OCI-LY7 (cell line): ENCODE data around the gene SNX25.

Experiments
- EZH2phosphoT487 ChIP-seq: fragments of 200-600 bp; sonication (generic); IDR thresholded peaks from 2 replicates; pipeline ENCODE4 v1.6.1; 2018; ENCODE audit warnings: low read depth, borderline replicate concordance, mild to moderate bottlenecking, mixed run types, antibody characterized with exemption, low read length, moderate library complexity, mixed read lengths
- TF ChIP-seq, protein P1 (sequence below): fragments of 200-600 bp; sonication (generic); conservative IDR thresholded peaks from 2 replicates; pipeline ENCODE4 v1.5.1; 2014; ENCODE audit warnings: mild to moderate bottlenecking, antibody characterized with exemption, low read length, moderate library complexity, mixed read lengths

DNA sequence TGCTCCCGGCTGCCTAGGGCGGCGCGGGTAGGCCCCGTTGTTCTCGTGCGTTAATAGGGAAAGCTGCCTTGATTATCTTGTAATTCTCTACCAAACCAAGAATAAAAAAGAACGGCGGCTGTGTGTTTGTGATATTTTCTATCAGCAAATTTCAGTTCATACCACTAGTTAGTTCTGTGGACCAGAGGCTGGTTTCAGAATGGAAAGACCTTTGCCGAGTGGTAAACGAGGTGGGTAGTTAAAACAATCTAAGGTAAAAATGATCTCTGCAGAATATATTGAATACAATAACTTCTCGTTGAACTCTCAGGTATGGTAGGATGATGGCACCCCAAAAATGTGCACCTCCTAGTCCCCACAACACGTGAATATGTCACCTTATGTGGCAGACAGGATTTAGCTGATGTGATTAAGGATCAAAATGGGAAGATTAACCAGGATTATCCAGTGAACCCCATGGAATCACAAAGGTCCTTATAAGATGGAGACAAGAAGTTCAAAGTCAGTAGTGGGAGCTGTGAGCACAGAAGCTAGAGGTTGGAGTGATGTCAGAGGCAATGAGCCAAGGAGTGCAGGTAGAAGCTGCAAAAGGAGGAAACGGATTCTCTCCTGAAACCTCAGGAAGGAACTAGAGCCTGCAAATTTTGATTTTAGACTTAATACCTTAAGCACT, 5.0 kb upstream of the SNX25 start:
- TF ChIP-seq, protein P1, sequence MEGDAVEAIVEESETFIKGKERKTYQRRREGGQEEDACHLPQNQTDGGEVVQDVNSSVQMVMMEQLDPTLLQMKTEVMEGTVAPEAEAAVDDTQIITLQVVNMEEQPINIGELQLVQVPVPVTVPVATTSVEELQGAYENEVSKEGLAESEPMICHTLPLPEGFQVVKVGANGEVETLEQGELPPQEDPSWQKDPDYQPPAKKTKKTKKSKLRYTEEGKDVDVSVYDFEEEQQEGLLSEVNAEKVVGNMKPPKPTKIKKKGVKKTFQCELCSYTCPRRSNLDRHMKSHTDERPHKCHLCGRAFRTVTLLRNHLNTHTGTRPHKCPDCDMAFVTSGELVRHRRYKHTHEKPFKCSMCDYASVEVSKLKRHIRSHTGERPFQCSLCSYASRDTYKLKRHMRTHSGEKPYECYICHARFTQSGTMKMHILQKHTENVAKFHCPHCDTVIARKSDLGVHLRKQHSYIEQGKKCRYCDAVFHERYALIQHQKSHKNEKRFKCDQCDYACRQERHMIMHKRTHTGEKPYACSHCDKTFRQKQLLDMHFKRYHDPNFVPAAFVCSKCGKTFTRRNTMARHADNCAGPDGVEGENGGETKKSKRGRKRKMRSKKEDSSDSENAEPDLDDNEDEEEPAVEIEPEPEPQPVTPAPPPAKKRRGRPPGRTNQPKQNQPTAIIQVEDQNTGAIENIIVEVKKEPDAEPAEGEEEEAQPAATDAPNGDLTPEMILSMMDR, result peak; percentile 35; the same call in 1 of the 2 replicates
- TF ChIP-seq EZH2phosphoT487, result no peak
